ENCODE data around the gene PDCD10.

DNA sequence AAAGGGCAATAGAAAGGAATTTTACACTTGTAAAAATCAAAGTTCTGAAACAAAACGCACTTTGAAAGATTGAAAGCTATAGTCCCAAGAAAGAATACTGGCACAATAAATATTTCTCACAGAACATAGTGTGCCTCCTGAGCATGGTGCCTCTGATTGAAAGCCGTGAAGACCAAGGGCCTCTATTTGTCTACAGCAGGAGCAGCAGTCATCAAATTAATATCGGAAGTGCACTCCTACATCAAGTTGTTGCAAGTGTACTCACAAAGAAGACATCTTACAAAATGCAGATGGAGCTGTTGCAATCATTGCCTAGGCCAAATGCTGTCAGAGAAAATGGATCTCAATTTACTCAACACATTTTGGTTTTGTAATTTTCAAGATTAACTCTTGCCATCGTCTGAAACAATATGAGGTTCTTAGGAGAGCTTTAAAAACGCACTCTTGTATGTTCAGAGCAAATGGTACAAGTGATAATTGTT, 71.7 kb downstream of the PDCD10 start:
- TF ChIP-seq, protein P1, sequence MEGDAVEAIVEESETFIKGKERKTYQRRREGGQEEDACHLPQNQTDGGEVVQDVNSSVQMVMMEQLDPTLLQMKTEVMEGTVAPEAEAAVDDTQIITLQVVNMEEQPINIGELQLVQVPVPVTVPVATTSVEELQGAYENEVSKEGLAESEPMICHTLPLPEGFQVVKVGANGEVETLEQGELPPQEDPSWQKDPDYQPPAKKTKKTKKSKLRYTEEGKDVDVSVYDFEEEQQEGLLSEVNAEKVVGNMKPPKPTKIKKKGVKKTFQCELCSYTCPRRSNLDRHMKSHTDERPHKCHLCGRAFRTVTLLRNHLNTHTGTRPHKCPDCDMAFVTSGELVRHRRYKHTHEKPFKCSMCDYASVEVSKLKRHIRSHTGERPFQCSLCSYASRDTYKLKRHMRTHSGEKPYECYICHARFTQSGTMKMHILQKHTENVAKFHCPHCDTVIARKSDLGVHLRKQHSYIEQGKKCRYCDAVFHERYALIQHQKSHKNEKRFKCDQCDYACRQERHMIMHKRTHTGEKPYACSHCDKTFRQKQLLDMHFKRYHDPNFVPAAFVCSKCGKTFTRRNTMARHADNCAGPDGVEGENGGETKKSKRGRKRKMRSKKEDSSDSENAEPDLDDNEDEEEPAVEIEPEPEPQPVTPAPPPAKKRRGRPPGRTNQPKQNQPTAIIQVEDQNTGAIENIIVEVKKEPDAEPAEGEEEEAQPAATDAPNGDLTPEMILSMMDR (IDR thresholded peaks at IDR 0.05; ENCODE audit: low read depth, low read length): no peak
- TF ChIP-seq EZH2phosphoT487 (IDR thresholded peaks at IDR 0.05; ENCODE audit: low read depth): no peak
